ES-I3 (cell line): Measurements from ENCODE around the gene C12orf60.
"Not testable (repeated sequence)": the region's sequence is repeated elsewhere in the genome, so short reads cannot be mapped to it uniquely, and the experiment has no call there.

Source experiments
- H3K36me3 ChIP-seq: 2 replicates; pipeline ENCODE4 v1.6.1; 2013; ENCODE audit warnings: mild to moderate bottlenecking, low read length, control low read depth, moderate library complexity; ENCODE audit not compliant: insufficient read depth
- H3K4me1 ChIP-seq: 2 replicates; pipeline ENCODE4 v1.6.1; 2013; ENCODE audit warnings: mild to moderate bottlenecking, control low read depth, low read length; ENCODE audit not compliant: insufficient read depth
- H3K9ac ChIP-seq: 2 replicates; pipeline ENCODE4 v1.6.1; 2013; ENCODE audit warnings: low read depth, mild to moderate bottlenecking, low read length, moderate library complexity
- H3K9me3 ChIP-seq: 2 replicates; pipeline ENCODE4 v1.6.1; 2013; ENCODE audit warnings: mild to moderate bottlenecking, low read length, moderate library complexity; ENCODE audit not compliant: control insufficient read depth, insufficient read depth

Gene C12orf60

GRCh38 chr12:14803011-14803829 is at the start of gene C12orf60, which contains the start of gene WBP11:
TSS of gene C12orf60 (plus strand) at chr12:14803670. CDS start at chr12:14822936, 19,266 bp downstream.
TSS of gene WBP11 (minus strand) at chr12:14803478. CDS start at chr12:14801383, 2,095 bp downstream.
- H3K9me3 ChIP-seq, result no peaks in the 10 kb centered on the region
- H3K9ac ChIP-seq, result peak within 1 kb of the TSS; percentile 69
- no peaks in the 10 kb centered on the region for H3K4me1 ChIP-seq
- H3K36me3 ChIP-seq, result peaks cover 3% of the 10 kb centered on the region

GRCh38 chr12:14756334-14757143 is 46.9 kb upstream of the C12orf60 start:
- peaks cover 6% of the 10 kb centered on the region; the same call in 1 of the 2 replicates for H3K9me3 ChIP-seq
- no peaks in the 10 kb centered on the region for H3K36me3 ChIP-seq
- H3K9ac ChIP-seq, result no peak overlapping the region
- no peaks in the 10 kb centered on the region for H3K4me1 ChIP-seq

- not testable (repeated sequence) for H3K9me3 ChIP-seq, H3K9ac ChIP-seq, H3K36me3 ChIP-seq, H3K4me1 ChIP-seq
Measured at GRCh38 chr12:14759711-14760280, 43.7 kb upstream of the C12orf60 start.

- H3K9me3 ChIP-seq, result peaks cover 8% of the 10 kb centered on the region
- peaks cover 11% of the 10 kb centered on the region for H3K36me3 ChIP-seq
- no peaks in the 10 kb centered on the region for H3K4me1 ChIP-seq
- no peak overlapping the region for H3K9ac ChIP-seq
Measured at GRCh38 chr12:14765398-14765797, 38.1 kb upstream of the C12orf60 start.

- not testable (repeated sequence) for H3K9ac ChIP-seq, H3K4me1 ChIP-seq, H3K9me3 ChIP-seq
- H3K36me3 ChIP-seq, result peaks cover 11% of the 10 kb centered on the region
Measured at GRCh38 chr12:14766020-14766419, 37.5 kb upstream of the C12orf60 start.

- peak overlapping the region; percentile 14; the same call in 1 of the 2 replicates for H3K9ac ChIP-seq
- H3K9me3 ChIP-seq, result peaks cover 5% of the 10 kb centered on the region
- H3K4me1 ChIP-seq, result no peaks in the 10 kb centered on the region
- H3K36me3 ChIP-seq, result peaks cover 10% of the 10 kb centered on the region
Measured at GRCh38 chr12:14766649-14767215, 36.7 kb upstream of the C12orf60 start.

GRCh38 chr12:14767617-14768016 is 35.9 kb upstream of the C12orf60 start:
- Histone ChIP-seq H3K4me1 (no peaks in the 10 kb centered on the region), H3K9ac (no peak overlapping the region), H3K9me3 (peaks cover 3% of the 10 kb centered on the region), H3K36me3 (peaks cover 6% of the 10 kb centered on the region)

GRCh38 chr12:14768823-14769405 is 34.6 kb upstream of the C12orf60 start:
- Histone ChIP-seq H3K4me1 (no peaks in the 10 kb centered on the region), H3K9ac (peak overlapping the region; percentile 86), H3K9me3 (peaks cover 3% of the 10 kb centered on the region), H3K36me3 (peaks cover 6% of the 10 kb centered on the region)

- Histone ChIP-seq H3K36me3 (peaks cover 6% of the 10 kb centered on the region), H3K4me1 (no peaks in the 10 kb centered on the region), H3K9me3 (peaks cover 3% of the 10 kb centered on the region), H3K9ac (peak overlapping the region; percentile 86)
Measured at GRCh38 chr12:14769466-14769968, 34.0 kb upstream of the C12orf60 start.

GRCh38 chr12:14769969-14770495 is 33.4 kb upstream of the C12orf60 start:
- Histone ChIP-seq H3K36me3 (peaks cover 6% of the 10 kb centered on the region), H3K9me3 (peaks cover 3% of the 10 kb centered on the region), H3K9ac (peak overlapping the region; percentile 86), H3K4me1 (no peaks in the 10 kb centered on the region)

- H3K36me3 ChIP-seq, result peaks cover 4% of the 10 kb centered on the region
Measured at GRCh38 chr12:14770496-14771461, 32.7 kb upstream of the C12orf60 start.

GRCh38 chr12:14771651-14772137 is 31.8 kb upstream of the C12orf60 start:
- Histone ChIP-seq H3K9me3 (no peaks in the 10 kb centered on the region), H3K36me3 (0 out of 2 replicates have a peak, but pooled peaks cover under 1% of the 10 kb centered on the region), H3K9ac (peak overlapping the region; percentile 86; the same call in 1 of the 2 replicates), H3K4me1 (no peaks in the 10 kb centered on the region)

More at GRCh38 chr12:14770496-14771461, 32.7 kb upstream of the C12orf60 start:
- H3K9ac ChIP-seq, result peak overlapping the region; percentile 86
- H3K9me3 ChIP-seq, result no peaks in the 10 kb centered on the region; the same call in 1 of the 2 replicates
- H3K4me1 ChIP-seq, result no peaks in the 10 kb centered on the region
